Measurements from ENCODE around the gene UPK3B. TPM values are rescaled to one million over a fixed set of nuclear protein-coding genes. Genes with fewer than 3 reads are reported as not detected.
"Not testable (repeated sequence)": the region's sequence is repeated elsewhere in the genome, so short reads cannot be mapped to it uniquely, and the experiment has no call there.

Gene UPK3B
- total and polyA plus RNA-seq, 4 experiments from 2014 or later: 2.7 to 3.3 TPM; not detected in 2

DNA sequence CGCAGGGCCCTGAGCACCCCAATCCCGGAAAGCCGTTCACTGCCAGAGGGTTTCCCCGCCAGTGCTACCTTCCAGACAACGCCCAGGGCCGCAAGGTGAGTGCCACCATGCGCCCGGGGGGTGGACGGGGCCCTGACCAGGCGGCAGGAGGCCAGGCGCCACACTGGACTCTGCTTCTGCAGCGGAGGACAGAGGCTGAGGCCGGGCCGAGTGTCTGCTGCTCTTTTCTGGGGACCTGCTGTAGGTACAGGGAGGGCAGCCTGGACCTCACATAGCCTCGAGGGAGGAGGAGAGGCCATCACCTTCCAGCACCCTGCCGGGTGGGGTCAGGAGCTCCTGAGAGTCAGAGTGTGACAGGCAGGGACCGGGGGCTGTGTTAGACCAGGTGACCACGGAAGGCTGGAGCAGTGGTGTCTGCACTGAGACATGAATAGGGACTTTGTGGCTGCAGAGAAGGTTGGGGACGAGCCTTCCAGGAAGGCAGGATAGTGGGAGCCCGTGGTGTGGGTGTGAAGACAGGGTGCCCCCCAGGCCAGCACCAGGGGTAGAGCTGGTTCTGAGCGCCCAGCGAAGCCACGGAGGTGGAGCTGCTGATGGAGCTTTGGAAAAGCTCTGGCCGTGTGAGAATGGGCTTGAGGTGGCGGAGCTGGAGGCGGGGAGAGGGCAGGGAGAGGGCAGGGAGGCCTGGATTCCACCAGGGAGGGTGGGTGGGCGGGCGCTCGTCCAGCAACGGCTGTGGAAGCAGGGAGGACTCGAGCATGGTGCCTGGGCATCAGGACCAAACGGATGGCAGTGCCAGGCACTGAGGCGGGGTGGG, 5.8 kb upstream of the UPK3B start:
- H3K36me3 ChIP-seq (ENCODE audit: insufficient read depth, low read length); H3K9me3 ChIP-seq (ENCODE audit: control insufficient read depth in 1 of 2, low read length in 2 of 2); DNase-seq; H3K27me3 Mint-ChIP-seq; H3K4me1 ChIP-seq (ENCODE audit: insufficient read depth, low read length); H3K27me3 ChIP-seq (ENCODE audit: insufficient read depth, low read length); POLR2A ChIA-PET (ENCODE audit: partially characterized antibody); H3K9me3 Mint-ChIP-seq; H3K27ac Mint-ChIP-seq; intact Hi-C loops (cut with micrococcal nuclease); H3K4me1 Mint-ChIP-seq; H3K4me3 Mint-ChIP-seq; H3K4me3 ChIP-seq (ENCODE audit: low read length in 2 of 2); CTCF ChIA-PET (ENCODE audit: partially characterized antibody); H3K27ac ChIP-seq (ENCODE audit: low read depth, low read length): not testable (repeated sequence)
- peaks cover 3 to 21% of the 10 kb centered on the region in 2 donors for H3K36me3 Mint-ChIP-seq

DNA sequence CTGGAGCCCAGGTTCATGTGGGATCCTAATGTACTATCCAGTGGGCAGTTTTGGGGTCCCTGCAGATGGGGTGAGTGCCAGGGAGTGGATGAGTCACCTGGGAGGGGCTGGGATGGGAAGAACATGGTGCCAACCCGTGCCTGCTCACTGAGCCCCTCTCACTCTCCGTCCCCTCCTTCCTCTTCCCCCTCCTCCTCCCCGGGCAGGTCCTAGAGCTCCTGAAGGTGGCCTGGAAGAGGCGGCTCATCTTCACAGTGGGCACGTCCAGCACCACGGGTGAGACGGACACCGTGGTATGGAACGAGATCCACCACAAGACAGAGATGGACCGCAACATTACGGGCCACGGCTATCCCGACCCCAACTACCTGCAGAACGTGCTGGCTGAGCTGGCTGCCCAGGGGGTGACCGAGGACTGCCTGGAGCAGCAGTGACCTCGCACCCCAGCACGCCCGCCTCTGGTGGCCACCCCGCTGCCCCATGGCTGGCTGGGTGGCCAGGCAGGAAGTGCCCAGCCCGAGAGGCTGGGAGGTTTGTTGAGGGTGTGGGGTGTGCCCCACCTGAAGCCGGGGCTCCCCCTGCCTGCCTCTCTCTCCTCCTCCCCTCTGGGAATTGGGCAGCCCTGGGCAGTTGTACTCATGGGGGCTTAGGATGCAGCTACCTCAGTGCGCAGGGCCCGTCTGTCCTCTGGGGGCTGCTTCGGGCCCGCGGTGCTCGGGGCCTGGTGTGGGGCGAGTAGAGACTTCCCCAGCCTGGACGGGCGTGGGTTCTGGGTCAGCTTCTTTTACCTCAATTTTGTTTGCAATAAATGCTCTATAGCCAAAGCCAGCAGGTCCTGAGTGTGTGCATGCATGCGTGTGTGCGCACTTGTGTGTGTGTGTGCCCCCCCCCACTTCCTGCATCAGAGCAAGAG, 4.9 kb upstream of the UPK3B start:
- H3K36me3 ChIP-seq (ENCODE audit: insufficient read depth, low read length): no peaks in the 10 kb centered on the region
- Mint-ChIP-seq H3K4me1 (peaks cover 0 to 2% (median under 1%) of the 10 kb centered on the region in 4 donors), H3K4me3 (no peak overlapping the region), H3K27me3 (no peaks in the 10 kb centered on the region), H3K9me3 (no peaks in the 10 kb centered on the region), H3K27ac (no peak overlapping the region), H3K36me3 (peaks cover 3 to 21% of the 10 kb centered on the region in 2 donors)
- intact Hi-C loops (cut with micrococcal nuclease): no loop called here
- CTCF ChIA-PET (ENCODE audit: partially characterized antibody): no interaction called here
- POLR2A ChIA-PET (ENCODE audit: partially characterized antibody): no interaction called here
- no peak overlapping the region for H3K27ac ChIP-seq (ENCODE audit: low read depth, low read length)
- DNase-seq: no peak
- no peak overlapping the region for H3K4me3 ChIP-seq (ENCODE audit: low read length in 2 of 2)
- H3K9me3 ChIP-seq (ENCODE audit: control insufficient read depth in 1 of 2, low read length in 2 of 2): no peaks in the 10 kb centered on the region
- no peaks in the 10 kb centered on the region for H3K4me1 ChIP-seq (ENCODE audit: insufficient read depth, low read length)
- H3K27me3 ChIP-seq (ENCODE audit: insufficient read depth, low read length): no peaks in the 10 kb centered on the region

DNA sequence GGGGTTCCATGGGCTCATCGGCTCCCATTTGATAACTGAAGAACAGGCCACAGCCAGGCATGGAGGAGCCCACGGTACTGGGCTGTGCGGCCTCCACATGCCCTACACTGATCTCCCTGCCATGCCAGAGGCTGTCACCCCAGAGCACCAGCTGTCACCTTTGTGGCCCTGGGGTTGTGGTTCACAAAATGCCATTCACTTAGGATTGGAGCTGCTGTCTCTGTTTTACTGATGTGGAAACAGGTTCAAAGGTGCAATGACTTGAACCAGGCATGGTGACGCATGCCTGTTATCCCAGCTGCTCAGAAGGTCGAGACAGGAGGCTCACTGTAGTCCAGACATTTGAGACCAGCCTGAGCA, 4.3 kb upstream of the UPK3B start:
- Mint-ChIP-seq H3K9me3 (no peaks in the 10 kb centered on the region), H3K27me3 (no peaks in the 10 kb centered on the region), H3K36me3 (peaks cover 3 to 18% of the 10 kb centered on the region in 2 donors), H3K4me1 (peaks cover 0 to 2% (median under 1%) of the 10 kb centered on the region in 4 donors), H3K4me3 (no peak overlapping the region), H3K27ac (no peak overlapping the region)
- DNase-seq: no peak
- no peak overlapping the region for H3K27ac ChIP-seq (ENCODE audit: low read depth, low read length)
- ChIA-PET CTCF (ENCODE audit: partially characterized antibody) (no interaction called here), POLR2A (ENCODE audit: partially characterized antibody) (interaction anchor here (0.6 kb wide), 1 partner anchor 78 kb away, joined by 5 read pairs; no protein-coding TSS in a partner anchor)
- no peaks in the 10 kb centered on the region for H3K36me3 ChIP-seq (ENCODE audit: insufficient read depth, low read length)
- H3K4me3 ChIP-seq (ENCODE audit: low read length in 2 of 2): no peak overlapping the region
- H3K27me3 ChIP-seq (ENCODE audit: insufficient read depth, low read length): no peaks in the 10 kb centered on the region
- no peaks in the 10 kb centered on the region for H3K9me3 ChIP-seq (ENCODE audit: control insufficient read depth in 1 of 2, low read length in 2 of 2)
- intact Hi-C loops (cut with micrococcal nuclease): no loop called here
- no peaks in the 10 kb centered on the region for H3K4me1 ChIP-seq (ENCODE audit: insufficient read depth, low read length)

DNA sequence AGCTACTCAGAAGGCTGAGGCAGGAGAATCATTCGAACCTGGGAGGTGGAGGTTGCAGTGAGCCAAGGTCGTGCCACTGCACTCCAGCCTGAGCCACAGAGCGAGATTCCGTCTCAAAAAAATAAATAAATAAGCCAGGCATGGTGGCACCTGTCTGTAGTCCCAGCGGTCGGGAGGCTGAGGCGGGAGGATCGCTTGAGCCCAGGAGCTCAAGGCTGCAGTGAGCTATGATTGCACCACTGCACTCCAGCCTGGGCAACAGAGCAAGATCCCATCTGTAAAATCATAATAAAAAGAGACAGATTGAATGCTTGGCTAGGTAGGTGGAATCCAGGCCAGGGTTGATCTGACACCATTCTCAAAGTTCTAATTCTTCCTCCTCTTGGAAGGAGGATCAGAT, 3.7 kb upstream of the UPK3B start:
- intact Hi-C loops (cut with micrococcal nuclease); H3K9me3 ChIP-seq (ENCODE audit: control insufficient read depth in 1 of 2, low read length in 2 of 2); H3K4me1 Mint-ChIP-seq; H3K36me3 ChIP-seq (ENCODE audit: insufficient read depth, low read length); H3K9me3 Mint-ChIP-seq; H3K27me3 Mint-ChIP-seq; H3K27me3 ChIP-seq (ENCODE audit: insufficient read depth, low read length); CTCF ChIA-PET (ENCODE audit: partially characterized antibody); H3K4me3 Mint-ChIP-seq; H3K27ac ChIP-seq (ENCODE audit: low read depth, low read length); H3K4me1 ChIP-seq (ENCODE audit: insufficient read depth, low read length); DNase-seq; H3K4me3 ChIP-seq (ENCODE audit: low read length in 2 of 2): not testable (repeated sequence)
- Mint-ChIP-seq H3K27ac (peak overlapping the region in 1 of 7 donors; percentile 36), H3K36me3 (peaks cover 3 to 13% of the 10 kb centered on the region in 2 donors)
- POLR2A ChIA-PET (ENCODE audit: partially characterized antibody): interaction anchor here (0.6 kb wide), 1 partner anchor 79 kb away, joined by 5 read pairs; no protein-coding TSS in a partner anchor

DNA sequence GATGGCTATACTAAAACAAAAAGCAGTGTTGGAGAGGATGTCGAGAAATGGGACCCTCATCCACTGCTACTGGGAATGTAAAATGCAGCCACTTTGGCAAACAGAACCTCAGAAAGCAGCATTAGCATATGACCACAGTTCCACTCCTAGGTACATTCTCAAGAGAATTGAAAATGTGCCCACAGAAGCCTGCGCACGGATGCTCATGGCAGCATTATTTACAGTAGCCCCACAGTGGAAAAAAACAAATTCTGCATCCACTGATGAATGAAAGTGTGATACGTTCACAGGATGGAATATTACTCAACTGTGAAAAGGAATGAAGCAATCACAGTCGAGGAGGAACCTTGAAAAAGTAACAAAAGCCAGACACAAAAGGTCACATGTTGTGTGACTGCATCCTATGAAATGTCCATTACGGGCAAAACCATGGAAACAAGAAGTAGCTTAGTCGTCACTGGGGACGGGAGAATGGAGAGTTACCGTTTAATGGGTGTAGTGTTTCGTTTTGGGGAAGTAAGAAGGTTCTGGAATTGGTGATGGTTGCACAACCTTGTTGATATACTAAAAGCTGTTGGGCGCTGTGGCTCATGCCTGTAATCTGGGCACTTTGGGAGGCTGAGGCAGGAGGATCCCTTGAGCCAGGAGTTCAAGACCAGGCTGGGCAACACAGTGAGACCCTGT, 2.5 kb upstream of the UPK3B start:
- intact Hi-C loops (cut with micrococcal nuclease): no loop called here
- no peaks in the 10 kb centered on the region for H3K9me3 Mint-ChIP-seq
- Histone ChIP-seq H3K4me1 (ENCODE audit: insufficient read depth, low read length) (no peaks in the 10 kb centered on the region), H3K27me3 (ENCODE audit: insufficient read depth, low read length) (no peaks in the 10 kb centered on the region), H3K9me3 (ENCODE audit: control insufficient read depth in 1 of 2, low read length in 2 of 2) (no peaks in the 10 kb centered on the region), H3K36me3 (ENCODE audit: insufficient read depth, low read length) (no peaks in the 10 kb centered on the region), H3K4me3 (ENCODE audit: low read length in 2 of 2) (no peak overlapping the region), H3K27ac (ENCODE audit: low read depth, low read length) (no peak overlapping the region)
- ChIA-PET CTCF (ENCODE audit: partially characterized antibody) (no interaction called here), POLR2A (ENCODE audit: partially characterized antibody) (no interaction called here)
- H3K4me3 Mint-ChIP-seq: no peak overlapping the region
- no peak for DNase-seq
- H3K4me1 Mint-ChIP-seq: peaks cover 0 to 2% (median under 1%) of the 10 kb centered on the region in 4 donors
- H3K27ac Mint-ChIP-seq: no peak overlapping the region
- H3K27me3 Mint-ChIP-seq: no peaks in the 10 kb centered on the region
- peaks cover 3 to 7% of the 10 kb centered on the region in 2 donors for H3K36me3 Mint-ChIP-seq

DNA sequence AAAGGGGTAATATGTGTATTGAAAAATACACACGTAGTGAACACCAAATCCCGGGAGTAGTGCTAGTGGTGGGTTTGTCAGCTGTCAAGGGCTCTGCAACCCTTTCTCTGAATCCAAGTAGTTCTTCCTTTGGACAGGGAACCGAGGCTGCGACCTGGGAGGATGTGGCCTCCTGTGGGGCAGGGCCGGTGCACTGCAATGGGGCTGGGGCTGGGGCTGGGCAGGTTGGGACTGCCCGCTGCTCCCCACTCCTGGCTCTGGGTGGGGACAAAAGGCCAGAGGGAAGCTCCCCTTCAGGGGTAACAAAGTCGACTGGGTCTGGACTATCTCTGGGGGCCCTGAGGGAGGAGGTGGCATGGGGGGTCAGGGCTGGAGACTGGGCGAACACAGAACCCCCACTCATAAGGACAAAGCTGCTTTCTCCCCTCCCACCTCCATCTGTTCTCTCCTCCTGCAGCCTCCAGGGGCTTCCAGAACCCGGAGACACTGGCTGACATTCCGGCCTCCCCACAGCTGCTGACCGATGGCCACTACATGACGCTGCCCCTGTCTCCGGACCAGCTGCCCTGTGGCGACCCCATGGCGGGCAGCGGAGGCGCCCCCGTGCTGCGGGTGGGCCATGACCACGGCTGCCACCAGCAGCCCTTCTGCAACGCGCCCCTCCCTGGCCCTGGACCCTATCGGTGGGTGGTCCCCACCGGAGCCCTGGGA, 1.0 kb downstream of the UPK3B start:
- CTCF ChIA-PET (ENCODE audit: partially characterized antibody); H3K9me3 Mint-ChIP-seq; H3K4me1 Mint-ChIP-seq; H3K4me3 ChIP-seq (ENCODE audit: low read length in 2 of 2); H3K9me3 ChIP-seq (ENCODE audit: control insufficient read depth in 1 of 2, low read length in 2 of 2); H3K4me1 ChIP-seq (ENCODE audit: insufficient read depth, low read length); H3K27me3 Mint-ChIP-seq; H3K27me3 ChIP-seq (ENCODE audit: insufficient read depth, low read length); DNase-seq; POLR2A ChIA-PET (ENCODE audit: partially characterized antibody); H3K27ac ChIP-seq (ENCODE audit: low read depth, low read length); H3K4me3 Mint-ChIP-seq; H3K27ac Mint-ChIP-seq; H3K36me3 Mint-ChIP-seq; intact Hi-C loops (cut with micrococcal nuclease); H3K36me3 ChIP-seq (ENCODE audit: insufficient read depth, low read length): not testable (repeated sequence)
